ENCODE measurements around the gene SCN4A.
"Not testable (repeated sequence)": the region's sequence is repeated elsewhere in the genome, so short reads cannot be mapped to it uniquely, and the experiment has no call there.

SCN4A gene

DNA sequence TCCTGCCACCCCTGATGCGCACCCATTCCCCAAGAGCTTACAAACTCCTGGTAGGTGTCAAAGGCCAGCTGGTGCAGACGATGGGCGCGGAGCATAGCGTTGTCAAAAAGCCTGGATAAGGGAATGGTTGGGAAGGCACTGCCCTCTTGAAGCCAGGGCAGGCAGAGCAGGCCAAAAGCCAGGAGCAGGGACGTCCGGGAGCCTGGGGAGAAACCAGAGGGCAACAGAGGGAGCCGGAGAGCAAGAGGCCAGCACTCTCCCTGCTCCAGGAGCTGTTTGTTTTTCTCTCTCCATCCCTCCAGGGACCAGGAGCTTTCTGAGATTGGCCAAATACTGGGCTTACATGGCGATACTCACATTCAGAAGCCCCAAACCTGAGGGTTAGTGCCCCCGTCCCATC lies 54.4 kb downstream of the SCN4A start:
- DNase-seq (ENCODE audit: low read depth in 4 of 4, low spot score in 1 of 4) = no peak

DNA sequence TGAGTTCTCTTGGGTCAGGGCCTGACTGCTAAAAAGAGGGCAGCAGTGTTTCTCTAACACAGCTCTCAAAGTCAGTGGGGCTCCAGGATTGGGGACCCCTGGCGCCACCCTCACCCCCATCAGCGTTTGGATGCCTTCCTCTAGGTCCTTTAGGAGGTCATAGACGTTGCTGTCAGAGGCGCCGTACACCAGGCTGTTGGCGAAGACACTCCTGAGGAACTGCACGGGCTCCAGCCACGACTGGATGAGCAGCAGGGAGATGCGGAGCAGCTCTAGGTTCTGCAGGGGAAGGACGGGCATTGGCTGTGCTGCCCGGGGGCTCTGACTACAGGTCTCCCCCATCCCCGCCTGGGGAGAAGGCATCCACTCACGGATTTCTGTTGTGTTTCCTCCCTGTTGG lies 55.1 kb downstream of the SCN4A start:
- no peak for DNase-seq (ENCODE audit: low read depth in 4 of 4, low spot score in 1 of 4)

DNA sequence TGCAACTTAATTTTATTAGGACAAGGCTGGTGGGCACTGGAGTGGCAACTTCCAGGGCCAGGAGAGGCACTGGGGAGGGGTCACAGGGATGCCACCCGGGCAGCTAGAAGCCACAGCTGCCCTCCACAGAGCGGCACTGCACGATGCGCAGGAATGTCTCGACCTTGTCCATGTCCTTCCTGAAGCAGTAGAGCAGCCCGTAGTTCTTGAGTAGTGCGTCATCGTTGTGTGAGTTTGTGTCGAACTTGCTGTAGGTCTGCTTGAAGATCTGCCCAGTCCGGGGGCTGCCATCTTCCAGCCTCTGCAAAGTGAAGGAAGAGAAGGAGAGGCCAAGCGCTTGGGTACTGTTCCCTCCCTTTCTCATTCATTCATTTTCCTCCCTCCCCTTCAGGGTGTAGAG lies 55.5 kb downstream of the SCN4A start:
- not testable (repeated sequence) for DNase-seq (ENCODE audit: low read depth in 4 of 4, low spot score in 1 of 4)

DNA sequence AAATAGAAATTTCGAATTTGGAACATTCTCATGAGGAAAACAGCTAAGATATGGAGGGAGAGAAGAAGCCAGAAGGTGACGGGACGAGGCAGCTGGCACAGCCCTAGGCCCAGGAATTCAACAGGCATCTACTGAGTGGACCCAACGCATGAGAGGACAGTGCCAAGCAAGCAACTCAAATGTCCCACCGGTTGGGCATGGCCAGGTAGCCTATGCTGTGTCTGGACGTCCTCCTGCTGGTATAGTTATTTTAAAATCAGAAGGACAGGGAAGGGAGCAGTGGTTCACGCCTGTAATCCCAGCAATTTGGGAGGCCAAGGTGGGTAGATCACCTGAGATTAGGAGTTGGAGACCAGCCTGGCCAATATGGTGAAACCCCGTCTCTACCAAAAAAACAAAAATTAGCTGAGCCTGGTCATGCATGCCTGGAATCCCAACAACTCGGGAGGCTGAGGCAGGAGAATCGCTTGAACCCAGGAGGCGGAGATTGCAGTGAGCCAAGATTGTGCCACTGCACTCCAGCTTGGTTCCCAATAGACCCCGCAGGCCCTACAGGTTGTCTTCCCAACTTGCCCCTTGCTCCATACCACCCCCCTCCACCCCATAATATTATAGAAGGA lies 56.0 kb downstream of the SCN4A start:
- DNase-seq (ENCODE audit: low read depth in 4 of 4, low spot score in 1 of 4) = no peak

DNA sequence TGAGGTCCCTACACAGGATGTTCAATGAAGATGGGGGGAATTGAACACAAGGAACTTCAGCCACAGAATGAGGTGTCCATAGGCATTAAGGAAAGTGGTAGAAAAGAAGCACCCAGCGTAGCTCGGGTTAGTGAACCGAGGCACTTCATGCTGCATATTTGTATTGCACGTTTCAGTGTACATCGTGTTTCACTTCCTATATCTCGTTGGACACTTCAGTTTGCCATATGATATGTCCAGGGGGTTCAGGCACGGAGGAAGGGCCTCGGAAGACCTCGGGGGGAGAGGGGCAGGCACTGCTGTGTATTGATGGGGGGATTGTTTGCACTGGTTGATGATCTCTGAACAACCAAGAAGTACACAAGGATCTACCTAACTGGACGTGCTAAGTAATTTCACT lies 57.0 kb downstream of the SCN4A start:
- not testable (repeated sequence) for DNase-seq (ENCODE audit: low read depth in 4 of 4, low spot score in 1 of 4)

DNA sequence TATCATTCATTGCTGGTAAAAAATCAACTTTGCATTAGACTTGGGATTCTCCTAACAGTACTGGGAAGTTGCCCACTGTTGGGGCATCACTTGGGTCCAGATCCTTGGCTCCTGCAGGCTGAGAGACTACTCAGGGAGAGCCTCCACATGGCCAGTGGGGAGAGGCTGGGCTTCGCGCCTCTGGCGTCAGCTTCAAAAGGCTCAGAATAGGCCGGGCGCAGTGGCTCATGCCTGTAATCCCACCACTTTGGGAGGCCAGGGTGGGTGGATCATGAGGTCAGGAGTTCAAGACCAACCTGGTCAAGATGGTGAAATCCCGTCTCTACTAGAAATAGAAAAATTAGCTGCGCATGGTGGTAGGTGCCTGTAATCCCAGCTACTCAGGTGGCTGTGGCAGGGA lies 58.2 kb downstream of the SCN4A start:
- no peak for DNase-seq (ENCODE audit: low read depth in 4 of 4, low spot score in 1 of 4)

DNA sequence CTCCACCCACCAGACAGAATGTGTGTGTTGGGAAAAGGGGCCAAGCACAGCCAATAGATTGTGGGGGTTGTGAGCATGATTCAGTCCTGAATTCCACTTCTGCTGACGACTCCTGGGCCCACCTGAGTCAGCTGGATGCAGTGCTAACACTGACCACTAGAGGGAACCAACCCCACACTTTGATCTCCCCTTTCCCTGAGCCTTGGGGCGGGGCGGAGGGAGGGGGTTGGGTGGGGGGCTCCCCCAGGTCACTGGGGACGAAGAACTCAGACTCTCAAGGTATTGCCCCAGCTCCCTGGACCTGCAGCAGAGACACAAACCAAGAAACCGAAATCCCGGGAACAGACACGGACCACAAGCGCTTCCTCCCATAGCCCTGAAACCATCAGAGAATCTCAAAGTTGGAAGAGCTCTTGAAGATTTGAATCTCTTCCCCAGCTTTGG lies 61.0 kb downstream of the SCN4A start:
- DNase-seq (ENCODE audit: low read depth in 4 of 4, low spot score in 1 of 4) = peak; percentile 36 to 60 (median 46)

DNA sequence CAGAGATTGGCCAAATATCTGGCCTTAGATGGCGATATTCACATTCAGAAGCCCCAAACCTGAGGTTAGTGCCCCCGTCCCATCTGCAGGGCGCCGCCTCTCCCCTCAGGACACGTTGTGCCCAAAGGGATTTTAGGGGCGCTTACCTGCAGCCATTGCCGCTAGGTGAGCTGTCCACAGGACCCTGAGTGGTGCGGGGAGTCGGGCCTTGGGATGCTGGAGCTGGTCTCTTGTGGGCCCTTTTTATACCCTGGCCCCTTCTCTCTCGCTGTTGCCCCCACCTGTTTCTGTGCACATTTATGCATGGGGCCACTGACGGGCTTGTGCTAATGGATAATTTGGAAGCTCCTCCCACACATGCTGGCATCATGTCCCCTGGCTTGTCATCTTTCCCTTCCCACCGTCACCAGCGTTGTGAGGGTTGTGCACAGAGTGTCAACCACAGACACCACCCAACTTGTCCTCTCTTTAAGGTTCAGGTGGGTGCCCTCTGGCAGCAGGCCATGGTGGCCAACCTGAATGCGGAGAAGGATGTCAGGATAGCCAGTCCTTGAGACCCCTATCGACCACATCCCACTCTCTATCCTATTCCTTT lies 61.6 kb downstream of the SCN4A start, which contains the start of gene CSHL1:
TSS of gene CSHL1 (minus strand) at position 218 of the 595 bp plus-strand sequence. CDS start at position 156, 62 bp downstream.
- no peak for DNase-seq (ENCODE audit: low read depth in 4 of 4, low spot score in 1 of 4)

DNA sequence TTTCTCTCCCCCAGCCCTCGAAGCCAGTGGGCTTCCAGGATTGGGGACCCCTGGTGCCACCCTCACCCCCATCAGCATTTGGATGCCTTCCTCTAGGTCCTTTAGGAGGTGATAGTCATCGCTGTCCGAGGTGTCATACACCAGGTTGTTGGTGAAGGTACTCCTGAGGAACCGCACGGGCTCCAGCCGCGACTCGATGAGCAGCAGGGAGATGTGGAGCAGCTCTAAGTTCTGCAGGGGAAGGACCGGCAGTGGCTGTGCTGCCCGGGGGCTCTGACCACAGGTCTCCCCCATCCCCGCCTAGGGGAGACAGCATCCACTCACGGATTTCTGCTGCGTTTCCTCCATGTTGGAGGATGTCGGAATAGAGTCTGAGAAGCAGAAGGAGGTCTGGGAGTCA lies 62.6 kb downstream of the SCN4A start:
- no peak for DNase-seq (ENCODE audit: low read depth in 4 of 4, low spot score in 1 of 4)

DNA sequence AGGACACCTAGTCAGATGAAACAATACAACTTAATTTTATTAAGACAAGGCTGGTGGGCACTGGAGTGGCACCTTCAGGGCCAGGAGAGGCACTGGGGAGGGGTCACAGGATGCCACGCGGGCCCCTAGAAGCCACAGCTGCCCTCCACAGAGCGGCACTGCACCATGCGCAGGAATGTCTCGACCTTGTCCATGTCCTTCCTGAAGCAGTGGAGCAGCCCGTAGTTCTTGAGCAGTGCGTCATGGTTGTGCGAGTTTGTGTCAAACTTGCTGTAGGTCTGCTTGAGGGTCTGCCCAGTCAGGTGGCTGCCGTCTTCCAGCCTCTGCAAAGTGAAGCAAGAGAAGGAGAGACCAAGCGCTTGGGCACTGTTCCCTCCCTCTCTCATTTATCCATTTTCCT lies 63.1 kb downstream of the SCN4A start:
- DNase-seq (ENCODE audit: low read depth in 4 of 4, low spot score in 1 of 4) = not testable (repeated sequence)

DNA sequence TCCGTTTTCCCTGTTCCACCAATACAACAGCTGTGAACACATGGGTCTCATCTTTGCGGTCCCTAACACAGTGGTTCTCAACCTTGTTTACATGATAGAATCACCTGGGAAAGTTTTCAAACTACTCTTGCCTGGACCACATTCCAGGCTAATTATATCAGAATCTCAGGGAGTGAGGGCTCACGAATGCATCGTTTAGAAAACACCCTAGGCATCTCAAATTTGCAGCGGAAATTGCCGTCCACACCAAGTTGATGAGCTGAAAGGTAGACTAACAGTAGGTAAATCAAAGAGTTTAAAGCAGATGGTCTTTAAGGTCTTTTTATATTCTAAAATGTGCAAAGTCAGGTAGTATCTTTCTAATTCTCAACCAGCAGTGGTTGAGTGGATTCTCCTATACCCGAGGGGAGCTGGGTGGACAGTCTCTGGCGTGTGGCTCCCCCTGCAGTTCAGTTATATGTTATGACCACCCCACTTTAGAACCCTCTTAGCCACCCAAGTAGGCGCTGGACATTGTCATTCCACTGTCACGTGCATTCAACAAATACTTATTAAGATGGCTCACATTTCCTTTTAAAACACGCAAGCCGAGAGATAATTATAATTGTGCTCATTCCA lies 65.4 kb downstream of the SCN4A start:
- DNase-seq (ENCODE audit: low read depth in 4 of 4, low spot score in 1 of 4) = not testable (repeated sequence)

DNA sequence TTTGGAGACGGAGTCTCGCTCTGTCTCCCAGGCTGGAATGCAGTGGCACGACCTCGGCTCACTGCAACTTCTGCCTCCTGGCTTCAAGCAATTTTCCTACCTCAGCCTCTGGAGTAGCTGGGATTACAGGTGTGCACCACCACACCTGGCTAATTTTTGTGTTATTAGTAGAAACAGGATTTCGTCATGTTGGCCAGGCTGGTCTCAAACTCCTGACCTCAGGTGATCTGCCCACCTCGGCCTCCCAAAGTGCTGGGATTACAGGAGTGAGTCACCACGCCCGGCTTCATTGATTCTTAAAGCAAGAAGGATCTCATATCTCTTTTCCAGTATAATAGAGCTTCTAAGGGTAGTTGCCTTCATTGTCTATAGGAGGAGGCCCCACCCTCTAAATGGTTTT lies 67.9 kb downstream of the SCN4A start:
- not testable (repeated sequence) for DNase-seq (ENCODE audit: low read depth in 4 of 4, low spot score in 1 of 4)

DNA sequence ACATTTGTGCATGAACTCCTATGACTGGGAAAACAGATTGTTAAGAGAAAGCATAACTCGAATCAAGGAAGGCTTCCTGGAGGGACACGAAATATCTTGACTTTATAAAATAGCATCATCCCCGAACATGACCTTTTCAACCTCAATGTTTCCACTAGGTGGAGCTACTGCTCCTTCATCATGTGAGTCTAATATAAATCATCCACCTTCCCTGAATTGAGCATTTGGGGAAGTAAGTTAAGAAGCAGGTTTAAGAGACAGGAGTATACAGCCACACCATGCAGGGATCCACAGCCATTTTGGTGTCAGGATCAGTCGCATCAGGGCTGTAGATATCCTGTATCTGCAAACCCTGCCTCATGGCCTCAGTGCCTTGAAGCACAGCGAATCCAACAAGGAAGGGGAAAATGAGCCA lies 68.9 kb downstream of the SCN4A start:
- not testable (repeated sequence) for DNase-seq (ENCODE audit: low read depth in 4 of 4, low spot score in 1 of 4)

DNA sequence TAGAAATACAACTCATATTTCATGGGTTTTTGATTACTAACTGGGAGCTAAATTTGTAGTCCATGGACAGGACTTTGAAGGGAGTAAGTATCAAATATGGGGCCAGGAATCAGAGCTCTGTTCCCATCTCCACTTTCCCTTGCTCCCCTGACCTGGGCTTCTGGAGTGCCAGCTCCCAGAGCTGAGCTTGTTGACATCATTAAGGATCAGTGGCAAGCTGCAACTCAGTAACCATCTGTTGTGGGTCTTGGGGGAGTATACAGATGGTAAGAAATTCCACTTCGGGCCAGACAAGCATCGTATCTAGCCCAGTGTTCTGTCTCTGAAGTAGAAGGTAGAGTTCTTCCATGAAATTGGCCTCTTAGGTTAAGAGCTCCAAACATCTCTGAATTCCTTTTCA lies 70.7 kb downstream of the SCN4A start:
- not testable (repeated sequence) for DNase-seq (ENCODE audit: low read depth in 4 of 4, low spot score in 1 of 4)

DNA sequence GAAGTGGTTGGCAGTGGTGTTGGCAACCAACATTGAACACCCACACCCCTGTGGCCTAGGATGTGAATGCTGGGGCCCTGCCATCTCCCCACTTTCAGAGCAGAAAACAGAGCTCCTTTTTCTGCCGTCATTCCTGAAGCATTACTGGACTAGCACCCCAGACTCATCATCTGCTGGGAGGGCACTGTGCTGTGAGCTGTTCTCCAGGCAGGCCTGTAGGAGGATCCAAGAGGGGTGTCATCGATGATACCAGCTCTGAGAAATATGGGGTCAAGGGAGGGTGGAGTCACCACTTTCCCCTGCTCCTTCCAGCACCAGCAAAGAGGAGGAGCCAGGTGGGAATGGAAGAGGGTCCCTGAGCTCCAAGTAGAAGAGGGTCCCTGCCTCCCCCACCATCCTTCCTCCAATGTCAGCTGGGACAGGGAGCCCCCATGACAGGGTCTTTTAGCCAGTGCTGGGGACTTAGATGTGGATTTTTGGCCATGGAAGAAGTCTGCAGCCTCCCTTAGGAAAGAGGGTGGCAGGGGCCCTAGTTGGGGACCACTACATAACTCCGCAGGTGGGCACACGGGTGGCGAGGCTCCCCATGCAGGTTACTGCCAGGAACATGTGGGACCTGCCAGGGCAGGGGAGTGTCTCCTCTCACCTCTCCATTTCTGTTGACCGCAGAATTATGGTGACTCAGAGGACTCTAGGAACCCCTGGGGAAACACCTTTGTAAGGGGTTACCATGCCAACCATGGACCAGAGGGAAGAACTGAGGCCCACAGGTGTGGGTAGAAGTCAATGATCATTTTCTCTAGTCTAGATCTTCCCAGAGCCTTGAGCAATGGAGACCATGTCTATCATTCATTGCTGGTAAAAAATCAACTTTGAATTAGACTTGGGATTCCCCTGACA lies 73.6 kb downstream of the SCN4A start:
- DNase-seq (ENCODE audit: low read depth in 4 of 4, low spot score in 1 of 4) = peak in 1 of 4 experiments; percentile 18

DNA sequence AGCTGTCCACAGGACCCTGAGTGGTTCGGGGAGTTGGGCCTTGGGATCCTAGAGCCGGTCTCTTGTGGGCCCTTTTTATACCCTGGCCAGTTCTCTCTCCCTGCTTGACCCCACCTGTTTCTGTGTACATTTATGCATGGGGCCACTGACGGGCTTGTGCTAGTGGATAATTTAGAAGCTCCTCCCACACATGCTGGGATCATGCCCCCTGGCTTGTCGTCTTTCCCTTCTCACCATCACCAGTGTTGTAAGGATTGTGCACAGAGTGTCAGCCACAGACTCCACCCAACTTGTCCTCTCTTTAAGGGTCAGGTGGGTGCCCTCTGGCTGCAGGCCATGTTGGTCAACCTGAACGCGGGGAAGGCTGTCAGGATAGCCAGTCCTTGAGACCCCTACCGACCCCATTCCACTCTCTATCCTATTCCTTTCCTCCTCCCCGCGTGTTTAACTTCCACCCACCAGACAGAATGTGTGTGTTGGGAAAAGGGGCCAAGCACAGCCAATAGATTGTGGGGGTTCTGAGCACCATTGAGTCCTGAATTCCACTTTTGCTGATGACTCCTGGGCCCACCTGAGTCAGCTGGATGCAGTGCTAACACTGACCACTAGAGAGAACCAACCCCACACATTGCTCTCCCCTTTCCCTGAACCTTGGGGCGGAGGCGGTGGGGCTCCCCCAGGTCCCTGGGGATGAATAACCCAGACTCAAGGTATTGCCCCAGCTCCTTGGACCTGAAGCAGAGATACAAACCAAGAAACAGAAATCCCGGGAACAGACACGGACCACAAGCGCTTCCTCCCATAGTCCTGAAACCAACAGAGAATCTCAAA lies 76.0 kb downstream of the SCN4A start, which contains the start of gene CSH1:
TSS of gene CSH1 (minus strand) at position 51 of the 831 bp plus-strand sequence. CDS start 63 bp downstream, outside the sequence.
- not testable (repeated sequence) for DNase-seq (ENCODE audit: low read depth in 4 of 4, low spot score in 1 of 4)

DNA sequence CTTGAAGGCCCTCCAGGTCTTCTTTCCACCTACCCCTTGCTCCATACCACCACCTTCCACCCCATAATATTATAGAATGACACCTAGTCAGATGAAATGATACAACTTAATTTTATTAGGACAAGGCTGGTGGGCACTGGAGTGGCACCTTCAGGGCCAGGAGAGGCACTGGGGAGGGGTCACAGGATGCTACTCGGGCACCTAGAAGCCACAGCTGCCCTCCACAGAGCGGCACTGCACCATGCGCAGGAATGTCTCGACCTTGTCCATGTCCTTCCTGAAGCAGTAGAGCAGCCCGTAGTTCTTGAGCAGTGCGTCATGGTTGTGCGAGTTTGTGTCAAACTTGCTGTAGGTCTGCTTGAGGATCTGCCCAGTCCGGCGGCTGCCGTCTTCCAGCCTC lies 77.9 kb downstream of the SCN4A start:
- not testable (repeated sequence) for DNase-seq (ENCODE audit: low read depth in 4 of 4, low spot score in 1 of 4)

DNA sequence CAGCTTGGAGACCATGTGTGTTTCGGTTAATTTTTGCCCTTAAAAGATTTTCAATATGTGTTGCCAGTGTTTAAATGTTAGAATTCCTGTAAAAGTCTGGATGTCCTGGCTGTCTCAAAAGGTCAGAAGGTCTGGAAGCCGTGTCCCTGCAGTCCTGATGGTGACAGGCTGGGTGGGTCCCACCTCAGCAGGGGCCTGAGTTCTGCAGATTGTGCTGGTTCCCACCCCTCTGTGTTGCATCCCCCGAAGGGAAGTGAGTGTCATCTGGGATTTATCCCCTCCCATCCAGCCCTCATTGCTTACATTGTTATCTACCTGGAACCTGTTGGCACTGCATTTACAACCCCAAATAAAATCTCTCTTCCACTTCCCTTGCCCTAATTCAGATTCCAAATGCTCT lies 78.7 kb downstream of the SCN4A start:
- DNase-seq (ENCODE audit: low read depth in 4 of 4, low spot score in 1 of 4) = not testable (repeated sequence)

DNA sequence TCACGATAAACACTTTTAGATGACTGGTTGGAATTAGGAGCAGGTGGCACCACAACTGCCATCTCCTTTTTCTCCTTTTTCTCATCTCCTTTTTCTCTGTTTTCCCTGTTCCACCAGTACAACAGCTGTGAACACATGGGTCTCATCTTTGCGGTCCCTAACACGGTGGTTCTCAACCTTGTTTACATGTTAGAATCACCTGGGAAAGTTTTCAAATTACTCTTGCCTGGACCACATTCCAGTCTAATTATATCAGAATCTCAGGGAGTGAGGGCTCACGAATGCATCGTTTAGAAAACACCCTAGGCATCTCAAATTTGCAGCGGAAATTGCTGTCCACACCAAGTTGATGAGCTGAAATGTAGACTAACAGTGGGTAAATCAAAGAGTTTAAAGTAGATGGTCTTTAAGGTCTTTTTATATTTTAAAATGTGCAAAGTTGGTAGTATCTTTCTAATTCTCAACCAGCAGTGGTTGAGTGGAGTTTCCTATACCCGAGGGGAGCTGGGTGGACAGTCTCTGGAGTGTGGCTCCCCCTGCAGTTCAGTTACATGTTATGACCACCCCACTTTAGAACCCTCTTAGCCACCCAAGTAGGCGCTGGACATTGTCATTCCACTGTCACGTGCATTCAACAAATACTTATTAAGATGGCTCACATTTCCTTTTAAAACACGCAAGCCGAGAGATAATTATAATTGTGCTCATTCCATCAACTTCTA lies 80.2 kb downstream of the SCN4A start:
- DNase-seq (ENCODE audit: low read depth in 4 of 4, low spot score in 1 of 4) = not testable (repeated sequence)
